Natural killer cell (primary cell): ENCODE data around the gene RUSF1. TPM values are rescaled to one million over a fixed set of nuclear protein-coding genes. Genes with fewer than 3 reads are reported as not detected.

Experiments
- ATAC-seq, 3 donors: fragments of 150-1000 bp in 2 of 3; fragments of 200-7000 bp in 1 of 3; cut with Tn5 transposase; 1 replicate in 1 of 3; 2 replicates in 2 of 3; pipeline ENCODE4 v1.10.0; 2021; ENCODE audit warnings: mild to moderate bottlenecking in 2 of 3, moderate library complexity in 2 of 3
- DNase-seq, 2 donors: peaks; one replicate each; pipeline versions ENCODE4 v3.0.0 to v3.0.0-alpha.2; 2013 to 2021; ENCODE audit warnings: mixed read lengths in 1 of 2
- H3K27ac ChIP-seq: one replicate; pipeline ENCODE4 v1.5.1; 2013; ENCODE audit warnings: mild to moderate bottlenecking, low read length
- H3K27me3 ChIP-seq: one replicate; pipeline ENCODE4 v1.6.1; 2013; ENCODE audit warnings: low read length; ENCODE audit not compliant: control insufficient read depth, insufficient read depth
- H3K36me3 ChIP-seq: one replicate; pipeline ENCODE4 v1.6.1; 2013; ENCODE audit warnings: low read length; ENCODE audit not compliant: control insufficient read depth, insufficient read depth
- H3K4me1 ChIP-seq: one replicate; pipeline ENCODE4 v1.6.1; 2013; ENCODE audit warnings: low read length; ENCODE audit not compliant: control insufficient read depth, insufficient read depth
- H3K4me3 ChIP-seq: one replicate; pipeline ENCODE4 v1.5.1; 2013; ENCODE audit warnings: low read length
- H3K9me3 ChIP-seq: one replicate; pipeline ENCODE4 v1.6.1; 2013; ENCODE audit warnings: low read length; ENCODE audit not compliant: control insufficient read depth, insufficient read depth
- H3K27ac Mint-ChIP-seq, 2 donors: one replicate each; pipeline ENCODE4 v1.8.0; 2022; ENCODE audit warnings: mild to moderate bottlenecking in 2 of 2, mixed read lengths in 2 of 2, moderate library complexity in 1 of 2
- H3K27me3 Mint-ChIP-seq, 2 donors: one replicate each; pipeline ENCODE4 v1.8.0; 2022; ENCODE audit warnings: low read depth in 2 of 2, mixed read lengths in 2 of 2
- H3K36me3 Mint-ChIP-seq: one replicate; pipeline ENCODE4 v1.8.0; 2022; ENCODE audit warnings: mixed read lengths
- H3K4me1 Mint-ChIP-seq, 2 donors: one replicate each; pipeline ENCODE4 v1.8.0; 2022; ENCODE audit warnings: mixed read lengths in 2 of 2
- H3K4me3 Mint-ChIP-seq: one replicate; pipeline ENCODE4 v1.8.0; 2022; ENCODE audit warnings: mild to moderate bottlenecking, moderate library complexity, mixed read lengths
- H3K9me3 Mint-ChIP-seq, 2 donors: one replicate each; pipeline ENCODE4 v1.8.0; 2022; ENCODE audit warnings: mixed read lengths in 2 of 2
- WGBS: methylation state at CpG from one replicate; pipeline ENCODE4 v1.1.7; 2013; ENCODE audit warnings: missing lambda C conversion rate; ENCODE audit not compliant: insufficient coverage; 5-methylcytosine and 5-hydroxymethylcytosine counted together
- intact Hi-C: fragments of 100-400 bp; cut with micrococcal nuclease; formaldehyde crosslinking; loops from one replicate; pipeline ENCODE4 v1.14.2; 2022
- total RNA-seq, 4 donors: library from RNA; stranded (reverse); fragments of 120-200 nt in 1 of 4; gene quantifications; one replicate each; pipeline versions ENCODE4 v1.2.3 to v1.2.4, GENCODE V29; 2013 to 2022
- TF ChIP-seq, protein P1 (sequence below): fragments of 200-600 bp; IDR thresholded peaks from one replicate; pipeline ENCODE4 v1.8.0; 2022; ENCODE audit warnings: antibody characterized with exemption

Gene RUSF1
- total RNA-seq, 3 donors from 2014 or later (not counting 1 experiment from before 2014, with no cell fraction given) = 50.2 to 61.5 (median 51.9) TPM

DNA sequence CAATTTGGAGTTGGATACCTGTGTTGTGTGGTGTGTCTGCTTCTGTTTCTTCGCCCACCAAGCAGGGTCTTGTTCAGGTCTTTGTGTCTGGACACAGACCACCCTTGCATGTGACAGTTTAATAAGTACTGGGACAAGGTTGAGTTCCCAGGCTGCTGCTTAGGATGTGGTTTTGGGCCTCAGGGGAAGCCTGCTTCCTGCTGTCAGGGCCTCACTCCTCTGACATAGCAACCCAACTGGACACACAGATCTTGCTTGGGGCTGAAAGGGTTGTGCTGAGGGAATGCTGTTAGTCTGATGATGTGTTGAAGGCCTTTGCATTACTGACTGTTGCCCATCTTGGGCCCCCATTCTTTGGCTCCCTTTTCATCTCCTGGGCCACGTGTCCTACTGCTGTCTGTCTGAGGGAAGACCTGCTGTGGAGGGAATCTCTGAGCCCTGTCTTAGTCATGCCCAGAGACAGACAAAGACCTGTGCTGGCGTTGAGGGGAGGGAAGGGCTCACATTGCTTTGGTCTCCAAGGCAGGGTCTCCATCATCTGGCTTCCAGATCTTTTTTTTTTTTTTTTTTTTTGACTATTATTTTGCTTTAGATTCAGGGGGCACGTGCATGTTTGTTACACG lies 40.9 kb downstream of the RUSF1 start:
- Histone ChIP-seq H3K4me1 (peaks cover 8% of the 10 kb centered on the region), H3K4me3 (no peak overlapping the region), H3K36me3 (peaks cover 28% of the 10 kb centered on the region), H3K9me3 (no peaks in the 10 kb centered on the region), H3K27ac (no peak overlapping the region), H3K27me3 (peaks cover 7% of the 10 kb centered on the region)
- peaks cover 0 to 12% of the 10 kb centered on the region in 2 donors for H3K27me3 Mint-ChIP-seq
- TF ChIP-seq, protein P1, sequence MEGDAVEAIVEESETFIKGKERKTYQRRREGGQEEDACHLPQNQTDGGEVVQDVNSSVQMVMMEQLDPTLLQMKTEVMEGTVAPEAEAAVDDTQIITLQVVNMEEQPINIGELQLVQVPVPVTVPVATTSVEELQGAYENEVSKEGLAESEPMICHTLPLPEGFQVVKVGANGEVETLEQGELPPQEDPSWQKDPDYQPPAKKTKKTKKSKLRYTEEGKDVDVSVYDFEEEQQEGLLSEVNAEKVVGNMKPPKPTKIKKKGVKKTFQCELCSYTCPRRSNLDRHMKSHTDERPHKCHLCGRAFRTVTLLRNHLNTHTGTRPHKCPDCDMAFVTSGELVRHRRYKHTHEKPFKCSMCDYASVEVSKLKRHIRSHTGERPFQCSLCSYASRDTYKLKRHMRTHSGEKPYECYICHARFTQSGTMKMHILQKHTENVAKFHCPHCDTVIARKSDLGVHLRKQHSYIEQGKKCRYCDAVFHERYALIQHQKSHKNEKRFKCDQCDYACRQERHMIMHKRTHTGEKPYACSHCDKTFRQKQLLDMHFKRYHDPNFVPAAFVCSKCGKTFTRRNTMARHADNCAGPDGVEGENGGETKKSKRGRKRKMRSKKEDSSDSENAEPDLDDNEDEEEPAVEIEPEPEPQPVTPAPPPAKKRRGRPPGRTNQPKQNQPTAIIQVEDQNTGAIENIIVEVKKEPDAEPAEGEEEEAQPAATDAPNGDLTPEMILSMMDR = no peak
- no peaks in the 10 kb centered on the region for H3K9me3 Mint-ChIP-seq
- peaks cover 0 to 3% of the 10 kb centered on the region in 2 donors for H3K4me1 Mint-ChIP-seq
- no peak overlapping the region for H3K27ac Mint-ChIP-seq
- 41% methylated on average over 3 of the region's 5 CpGs for WGBS
- intact Hi-C loops = no loop called here
- ATAC-seq (no peak), DNase-seq (no peak)
- H3K36me3 Mint-ChIP-seq = no peaks in the 10 kb centered on the region
- H3K4me3 Mint-ChIP-seq = no peak overlapping the region

DNA sequence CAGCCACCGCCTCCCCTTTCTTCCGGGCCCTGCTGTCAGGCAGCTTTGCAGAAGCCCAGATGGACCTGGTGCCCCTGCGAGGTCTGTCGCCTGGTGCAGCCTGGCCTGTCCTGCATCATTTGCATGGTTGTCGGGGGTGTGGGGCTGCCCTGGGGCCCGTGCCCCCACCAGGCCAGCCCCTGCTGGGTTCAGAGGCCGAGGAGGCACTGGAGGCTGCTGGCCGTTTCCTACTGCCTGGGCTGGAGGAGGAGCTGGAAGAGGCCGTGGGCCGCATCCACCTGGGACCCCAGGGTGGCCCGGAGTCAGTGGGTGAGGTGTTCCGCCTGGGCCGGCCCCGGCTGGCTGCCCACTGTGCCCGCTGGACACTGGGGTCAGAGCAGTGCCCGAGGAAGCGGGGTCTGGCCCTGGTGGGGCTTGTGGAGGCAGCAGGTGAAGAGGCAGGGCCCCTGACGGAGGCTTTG lies 41.8 kb downstream of the RUSF1 start:
- H3K4me1 ChIP-seq = peaks cover under 1% of the 10 kb centered on the region
- intact Hi-C loops = no loop called here
- Mint-ChIP-seq H3K9me3 (no peaks in the 10 kb centered on the region), H3K27ac (no peak overlapping the region), H3K4me1 (peaks cover 0 to 1% of the 10 kb centered on the region in 2 donors), H3K36me3 (no peaks in the 10 kb centered on the region), H3K27me3 (peaks cover 0 to 6% of the 10 kb centered on the region in 2 donors), H3K4me3 (no peak overlapping the region)
- DNase-seq (no peak), ATAC-seq (no peak)
- TF ChIP-seq, protein P1 = no peak
- H3K27me3 ChIP-seq = peaks cover 3% of the 10 kb centered on the region
- WGBS = 93% methylated on average over 18 of the region's 18 CpGs
- no peaks in the 10 kb centered on the region for H3K9me3 ChIP-seq
- H3K4me3 ChIP-seq = no peak overlapping the region
- H3K27ac ChIP-seq = no peak overlapping the region
- H3K36me3 ChIP-seq = peaks cover 33% of the 10 kb centered on the region

DNA sequence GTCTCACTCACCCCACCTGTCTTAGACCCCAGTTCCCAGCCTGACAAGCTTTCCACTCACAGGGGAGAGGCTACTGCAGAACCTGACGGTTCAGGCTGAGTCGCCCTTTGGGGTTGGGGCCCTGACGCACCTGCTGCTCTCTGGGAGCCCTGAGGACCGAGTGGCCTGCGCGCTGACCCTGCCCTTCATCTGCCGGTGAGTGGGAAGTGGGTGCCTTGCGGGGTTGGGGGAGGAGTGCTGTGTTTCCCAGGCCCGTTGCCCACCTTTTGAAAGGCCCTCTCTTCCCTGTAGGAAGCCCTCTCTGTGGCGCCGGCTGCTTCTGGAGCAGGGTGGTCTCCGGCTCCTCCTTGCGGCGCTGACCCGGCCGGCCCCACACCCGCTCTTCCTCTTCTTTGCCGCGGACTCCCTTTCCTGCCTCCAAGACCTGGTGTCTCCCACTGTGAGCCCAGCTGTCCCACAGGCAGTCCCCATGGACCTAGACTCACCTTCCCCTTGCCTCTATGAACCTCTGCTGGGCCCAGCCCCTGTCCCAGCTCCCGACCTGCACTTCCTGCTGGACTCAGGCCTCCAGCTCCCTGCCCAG lies 42.3 kb downstream of the RUSF1 start:
- Histone ChIP-seq H3K27ac (no peak overlapping the region), H3K4me3 (no peak overlapping the region), H3K36me3 (peaks cover 33% of the 10 kb centered on the region), H3K27me3 (no peaks in the 10 kb centered on the region), H3K9me3 (no peaks in the 10 kb centered on the region), H3K4me1 (peaks cover 2% of the 10 kb centered on the region)
- Mint-ChIP-seq H3K27me3 (peaks cover 0 to 1% of the 10 kb centered on the region in 2 donors), H3K4me3 (no peak overlapping the region), H3K36me3 (no peaks in the 10 kb centered on the region), H3K27ac (no peak overlapping the region), H3K9me3 (no peaks in the 10 kb centered on the region), H3K4me1 (peaks cover 0 to 7% of the 10 kb centered on the region in 2 donors)
- TF ChIP-seq, protein P1 = no peak
- ATAC-seq (no peak), DNase-seq (no peak)
- intact Hi-C loops = no loop called here
- WGBS = 84% methylated on average over 20 of the region's 20 CpGs
